Adipose tissue (tissue), 3 donors: Measurements from ENCODE around the gene THEM4. TPM values are rescaled to one million over a fixed set of nuclear protein-coding genes. Genes with fewer than 3 reads are reported as not detected.

Experiments used
- H3K27ac ChIP-seq: one replicate; pipeline ENCODE4 v1.5.1; 2013; ENCODE audit warnings: low read depth, low read length
- WGBS, 3 donors: extraction: QIAGEN DNeasy Blood & Tissue Kit; methylation state at CpG; one replicate each; pipeline ENCODE4 v1.1.7; 2013; 5-methylcytosine and 5-hydroxymethylcytosine counted together
- polyA plus RNA-seq, 3 donors: library from polyadenylated mRNA; stranded (reverse); fragments of 200-250 nt; gene quantifications; one replicate each; pipeline ENCODE4 v1.2.3, GENCODE V29; 2013
- donor health status: healthy with polysubstance abuse.
- donor health status: Bipolar disorder and iron deficiency.
- donor health status: healthy.

Gene THEM4
- polyA plus RNA-seq, 3 donors = 10.7 to 14.4 (median 13.4) TPM

DNA sequence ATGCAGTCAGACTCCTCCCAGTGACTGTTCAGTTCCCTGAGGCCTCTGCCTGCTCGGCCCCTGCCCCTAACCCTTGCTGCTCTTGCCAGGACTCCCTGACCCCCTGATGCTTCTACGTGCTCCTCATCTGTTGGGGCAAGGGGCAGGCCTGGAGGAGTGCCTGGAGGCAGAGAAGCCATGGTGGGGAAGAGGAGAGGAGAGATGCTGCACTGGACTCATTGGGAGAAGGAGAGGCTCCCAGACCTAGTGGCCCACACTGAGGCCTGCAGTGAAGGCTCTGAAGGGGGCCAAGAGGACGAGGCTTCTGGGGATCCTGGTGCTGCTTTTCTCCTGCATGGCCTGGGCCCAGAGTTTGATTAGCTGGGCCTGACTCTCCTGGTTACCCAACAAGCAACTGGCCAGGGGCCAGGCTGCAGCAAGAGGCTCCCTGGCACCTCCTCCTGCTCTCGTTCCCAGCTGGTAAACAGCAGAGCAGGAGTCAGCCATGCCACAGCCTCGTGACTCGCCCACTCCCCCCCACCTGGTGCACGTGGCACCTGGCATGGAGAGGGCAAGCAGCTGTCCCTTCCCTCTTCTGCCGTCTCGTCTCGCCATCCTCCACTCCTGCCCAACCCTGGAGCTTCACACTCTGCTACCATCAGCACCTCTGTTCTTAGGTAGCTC lies 76.9 kb downstream of the THEM4 start:
- WGBS, 3 donors = 35 to 51% (median 47%) methylated on average over 10 of the region's 10 CpGs
- no peak overlapping the region for H3K27ac ChIP-seq

GRCh38 chr1:151831605-151832004 lies 77.7 kb downstream of the THEM4 start, which contains the start of gene RORC:
RORC (minus strand) TSS chr1:151831802; CDS start chr1:151831764, 38 bp downstream.
- WGBS, 3 donors = 11 to 74% (median 69%) methylated on average over 5 of the region's 5 CpGs
- no peak within 1 kb of the TSS for H3K27ac ChIP-seq

- H3K27ac ChIP-seq = no peak overlapping the region
- 26 to 78% (median 62%) methylated on average over 4 of the region's 4 CpGs for WGBS, 3 donors
These were observed 78.1 kb downstream of the THEM4 start for GRCh38 chr1:151831256-151831591.

- 28 to 38% (median 38%) methylated on average over 5 to 6 of the region's 6 CpGs for WGBS, 3 donors
- H3K27ac ChIP-seq = no peak overlapping the region
These were observed 79.3 kb downstream of the THEM4 start for GRCh38 chr1:151830055-151830454.

- H3K27ac ChIP-seq = no peak overlapping the region
- 23 to 49% (median 42%) methylated on average over 4 of the region's 4 CpGs for WGBS, 3 donors
These were observed 79.8 kb downstream of the THEM4 start for GRCh38 chr1:151829352-151830046.

DNA sequence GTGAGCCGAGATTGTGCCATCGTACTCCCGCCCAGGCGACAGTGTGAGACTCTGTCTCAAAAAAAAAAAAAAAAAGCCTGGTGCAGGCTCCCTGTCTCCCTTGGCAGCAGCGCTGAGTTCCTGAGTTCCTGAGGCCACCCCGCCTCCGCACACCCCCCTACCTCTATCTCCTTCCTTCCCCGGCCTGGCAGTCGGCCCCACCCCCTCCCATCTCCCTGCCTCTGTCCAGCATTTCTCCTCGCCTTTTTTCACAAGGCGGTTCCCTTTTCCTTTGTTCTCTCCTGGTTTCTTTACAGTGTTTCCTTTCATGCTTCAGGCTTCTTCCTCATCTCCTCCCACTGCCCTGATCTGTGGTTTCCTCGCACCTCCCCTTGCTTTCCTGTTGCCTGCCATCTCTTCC lies 80.4 kb downstream of the THEM4 start:
- no peak overlapping the region for H3K27ac ChIP-seq
- 4 to 22% (median 6%) methylated on average over 8 to 12 of the region's 12 CpGs for WGBS, 3 donors

DNA sequence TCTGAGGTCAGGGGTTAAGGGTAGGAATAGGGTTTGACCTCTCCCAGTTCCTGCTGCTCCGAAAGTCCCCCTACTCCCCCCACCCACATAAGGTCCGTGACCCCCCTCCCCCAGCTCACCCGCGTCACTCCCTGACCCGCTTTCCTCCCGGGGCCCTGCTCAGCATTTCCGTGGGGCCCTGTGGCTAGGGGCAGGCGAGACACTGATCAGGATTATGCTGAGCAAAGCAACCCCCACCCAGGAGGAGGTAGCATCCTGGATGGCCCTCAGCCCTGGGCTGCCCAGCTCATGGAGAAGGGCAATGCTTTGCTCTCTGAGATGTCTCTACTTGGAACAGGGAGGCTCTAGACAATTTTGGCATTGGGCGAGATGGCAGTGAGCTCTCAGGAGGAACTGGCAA lies 81.5 kb downstream of the THEM4 start:
- WGBS, 3 donors = 42 to 83% (median 44%) methylated on average over 4 to 9 of the region's 9 CpGs
- no peak overlapping the region for H3K27ac ChIP-seq

DNA sequence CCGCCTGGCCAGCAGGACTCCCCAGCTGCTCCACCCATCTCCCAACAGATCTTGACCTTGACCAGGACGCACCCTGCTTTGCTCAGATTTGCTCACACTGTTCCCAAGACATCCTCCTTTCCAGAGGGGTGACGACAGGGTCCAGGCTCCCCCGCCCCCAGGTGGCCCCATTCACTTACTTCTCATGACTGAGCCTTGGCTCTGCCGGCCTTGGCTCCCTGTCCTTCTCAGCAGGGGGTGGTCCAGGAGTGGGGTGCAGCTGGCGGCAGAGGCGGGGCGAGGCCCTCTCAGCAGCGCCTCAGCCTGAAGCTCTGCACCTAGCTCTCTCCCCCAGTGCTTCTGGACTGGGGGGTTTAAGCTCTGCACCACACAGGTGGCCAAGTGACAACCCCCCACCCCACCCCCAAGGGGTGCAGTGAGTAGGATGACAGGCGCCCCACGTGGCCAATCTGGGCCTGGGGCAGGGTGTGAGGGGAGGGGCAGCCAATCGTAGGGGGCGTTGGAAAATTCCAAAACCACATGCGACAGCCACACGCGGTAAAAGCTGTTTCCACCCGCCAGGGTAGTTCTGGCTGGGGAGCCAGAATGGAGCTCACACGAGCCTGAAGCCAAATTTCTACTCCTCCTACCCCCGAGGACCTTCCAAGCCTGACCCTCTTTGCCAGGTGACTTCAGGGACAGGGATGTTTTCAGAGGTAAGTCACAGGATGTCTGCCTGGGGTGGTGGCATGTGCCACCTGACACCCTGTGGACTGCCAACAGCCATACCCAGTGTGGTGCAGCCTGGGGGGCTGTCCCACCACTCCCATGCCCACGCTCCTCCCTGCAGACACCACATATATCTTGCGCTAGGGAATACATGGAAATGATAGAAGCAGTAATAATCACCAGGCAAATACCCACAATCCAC lies 83.3 kb downstream of the THEM4 start:
- H3K27ac ChIP-seq = no peak overlapping the region
- WGBS, 3 donors = 60 to 71% (median 61%) methylated on average over 21 of the region's 21 CpGs

GRCh38 chr1:151825204-151825603 lies 84.1 kb downstream of the THEM4 start:
- H3K27ac ChIP-seq = no peak overlapping the region
- WGBS, 3 donors = 74 to 77% (median 74%) methylated on average over 9 of the region's 9 CpGs

Other genes starting within 250 kb of the THEM4 start
- gene CELF3, start 192.7 kb downstream of the THEM4 start, polyA plus RNA-seq = 1 to 10 TPM in 1 of 3 donors, under 1 TPM in 1, not detected in 1; 0.13 to 4.6 TPM
- gene RIIAD1, start 188.0 kb downstream of the THEM4 start, polyA plus RNA-seq = not detected
- gene MRPL9, start 146.0 kb downstream of the THEM4 start, polyA plus RNA-seq = 10 to 100 TPM; 35.4 to 63.3 (median 63.1) TPM
- gene TDRKH, start 119.0 kb downstream of the THEM4 start, polyA plus RNA-seq = 1 to 10 TPM; 1.8 to 3.6 (median 2.9) TPM
- under 1 TPM in 1 of 3 donors, not detected in 2; 0.29 TPM for gene LINGO4, start 104.1 kb downstream of the THEM4 start, polyA plus RNA-seq
- 10 to 100 TPM in 1 of 3 donors, 1 to 10 TPM in 1, under 1 TPM in 1; 0.22 to 57.8 (median 1.2) TPM for gene RORC, start 77.7 kb downstream of the THEM4 start, polyA plus RNA-seq
- gene C2CD4D, start 69.7 kb downstream of the THEM4 start, polyA plus RNA-seq = under 1 TPM in 2 of 3 donors, not detected in 1; 0.09 to 0.72 TPM
- gene THEM5, start 55.8 kb downstream of the THEM4 start, polyA plus RNA-seq = not detected
- gene S100A10, start 84.3 kb upstream of the THEM4 start, polyA plus RNA-seq = 1,000 to 10,000 TPM in 1 of 3 donors, 100 to 1,000 TPM in 1, 10 to 100 TPM in 1; 77.9 to 1,006 (median 392) TPM
- gene S100A11, start 127.5 kb upstream of the THEM4 start, polyA plus RNA-seq = 1,000 to 10,000 TPM in 2 of 3 donors, 100 to 1,000 TPM in 1; 254 to 1,637 (median 1,229) TPM
- not detected for gene TCHHL1, start 179.6 kb upstream of the THEM4 start, polyA plus RNA-seq
- gene TCHH, start 205.9 kb upstream of the THEM4 start, polyA plus RNA-seq = under 1 TPM; 0.05 to 0.90 (median 0.24) TPM
- not detected for gene RPTN, start 249.7 kb upstream of the THEM4 start, polyA plus RNA-seq